WERI-Rb-1 (cell line): ENCODE measurements around the gene TSPAN7.
A peak's percentile ranks its signal among the peaks of the same experiment; 100 is the strongest.

Source experiments
- DNase-seq: peaks from one replicate; pipeline ENCODE4 v3.0.0-alpha.2; 2020
- H3K27ac ChIP-seq: fragments of 250-450 bp; sonication (Bioruptor Pico); 2 replicates; pipeline ENCODE4 v1.5.1; 2020; ENCODE audit warnings: mild to moderate bottlenecking, moderate library complexity
- H3K27me3 ChIP-seq: fragments of 250-450 bp; sonication (Bioruptor Pico); 2 replicates; pipeline ENCODE4 v1.5.1; 2021; ENCODE audit warnings: mild to moderate bottlenecking, low read depth, moderate library complexity; ENCODE audit not compliant: insufficient read depth, severe bottlenecking
- H3K36me3 ChIP-seq: fragments of 250-450 bp; sonication (Bioruptor Pico); 2 replicates; pipeline ENCODE4 v1.5.1; 2020; ENCODE audit warnings: mild to moderate bottlenecking, moderate library complexity
- H3K4me3 ChIP-seq: 2 replicates; pipeline ENCODE4 v1.5.1; 2011; ENCODE audit warnings: low read depth, mild to moderate bottlenecking, control low read depth, low read length
- H3K9me3 ChIP-seq: fragments of 250-450 bp; sonication (Bioruptor Pico); 2 replicates; pipeline ENCODE4 v1.5.1; 2021; ENCODE audit warnings: mild to moderate bottlenecking, moderate library complexity; ENCODE audit not compliant: severe bottlenecking
- CTCF ChIP-seq: IDR thresholded peaks from 2 replicates; pipeline ENCODE4 v1.5.1; 2011; ENCODE audit warnings: low read depth, mild to moderate bottlenecking, control low read depth, inconsistent platforms, low read length

The TSPAN7 gene

GRCh38 chrX:38575888-38576287, 14.5 kb downstream of the TSPAN7 start:
- Histone ChIP-seq H3K27me3 (no peaks in the 10 kb centered on the region), H3K36me3 (no peaks in the 10 kb centered on the region), H3K4me3 (no peak overlapping the region), H3K27ac (no peak overlapping the region), H3K9me3 (no peaks in the 10 kb centered on the region)
- DNase-seq = no peak
- TF ChIP-seq CTCF = no peak

- TF ChIP-seq CTCF = no peak
- Histone ChIP-seq H3K9me3 (no peaks in the 10 kb centered on the region), H3K27me3 (no peaks in the 10 kb centered on the region), H3K27ac (peak overlapping the region; percentile 38), H3K4me3 (no peak overlapping the region), H3K36me3 (no peaks in the 10 kb centered on the region)
- DNase-seq = no peak
Observed at GRCh38 chrX:38577738-38578137, 16.4 kb downstream of the TSPAN7 start.

- H3K4me3 ChIP-seq = no peak overlapping the region
- DNase-seq = peak; percentile 40
- H3K36me3 ChIP-seq = no peaks in the 10 kb centered on the region
- H3K27ac ChIP-seq = peak overlapping the region; percentile 38
- H3K27me3 ChIP-seq = no peaks in the 10 kb centered on the region
- TF ChIP-seq CTCF = no peak
- H3K9me3 ChIP-seq = no peaks in the 10 kb centered on the region
Observed at GRCh38 chrX:38578167-38578566, 16.8 kb downstream of the TSPAN7 start.

GRCh38 chrX:38583181-38583580, 21.8 kb downstream of the TSPAN7 start:
- Histone ChIP-seq H3K36me3 (no peaks in the 10 kb centered on the region), H3K9me3 (no peaks in the 10 kb centered on the region), H3K4me3 (no peak overlapping the region), H3K27me3 (no peaks in the 10 kb centered on the region), H3K27ac (no peak overlapping the region)
- no peak for DNase-seq
- TF ChIP-seq CTCF = no peak

- no peak for TF ChIP-seq CTCF
- Histone ChIP-seq H3K36me3 (no peaks in the 10 kb centered on the region), H3K9me3 (no peaks in the 10 kb centered on the region), H3K4me3 (no peak overlapping the region), H3K27me3 (no peaks in the 10 kb centered on the region), H3K27ac (no peak overlapping the region)
- DNase-seq = no peak
Observed at GRCh38 chrX:38594434-38594833, 33.1 kb downstream of the TSPAN7 start.

GRCh38 chrX:38595801-38596200, 34.5 kb downstream of the TSPAN7 start:
- no peak for DNase-seq
- Histone ChIP-seq H3K27me3 (no peaks in the 10 kb centered on the region), H3K9me3 (no peaks in the 10 kb centered on the region), H3K27ac (no peak overlapping the region), H3K4me3 (no peak overlapping the region), H3K36me3 (no peaks in the 10 kb centered on the region)
- TF ChIP-seq CTCF = no peak
